ENCODE data around the gene POTEJ.
"Not testable (repeated sequence)": the region's sequence is repeated elsewhere in the genome, so short reads cannot be mapped to it uniquely, and the experiment has no call there.

The POTEJ gene

DNA sequence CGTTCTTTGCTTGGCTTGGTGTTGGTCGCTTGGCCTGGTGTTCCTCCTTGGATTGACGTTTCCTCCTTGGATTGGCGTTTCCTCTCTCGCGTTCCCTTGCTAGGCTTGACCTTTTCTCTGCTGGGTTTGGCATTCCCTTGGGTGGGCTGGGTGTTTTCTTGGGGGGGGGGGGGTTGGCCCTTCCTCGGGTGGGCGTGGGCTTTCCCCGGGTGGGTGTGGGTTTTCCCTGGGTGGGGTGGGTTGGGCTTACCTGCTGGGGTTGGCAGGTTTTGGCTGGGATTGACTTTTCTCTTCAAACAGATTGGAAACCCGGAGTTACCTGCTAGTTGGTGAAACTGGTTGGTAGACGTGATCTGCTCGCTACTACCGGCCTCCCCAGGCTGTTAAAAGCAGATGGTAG is at the start of gene POTEJ:
TSS of gene POTEJ (plus strand) at position 301 of the 400 bp plus-strand sequence. CDS start at position 394, 93 bp downstream.
- H3K27me3 Mint-ChIP-seq; H3K9me3 Mint-ChIP-seq; H3K27ac Mint-ChIP-seq; DNase-seq; H3K36me3 Mint-ChIP-seq (ENCODE audit: low read depth); H3K4me1 Mint-ChIP-seq (ENCODE audit: low read depth); H3K4me3 Mint-ChIP-seq: not testable (repeated sequence)

- H3K36me3 Mint-ChIP-seq (ENCODE audit: low read depth); DNase-seq; H3K9me3 Mint-ChIP-seq; H3K27ac Mint-ChIP-seq; H3K4me1 Mint-ChIP-seq (ENCODE audit: low read depth); H3K27me3 Mint-ChIP-seq; H3K4me3 Mint-ChIP-seq: not testable (repeated sequence)
Measured at GRCh38 chr2:130566165-130566564, 45.1 kb upstream of the POTEJ start.

- H3K4me1 Mint-ChIP-seq (ENCODE audit: low read depth); H3K27ac Mint-ChIP-seq; H3K27me3 Mint-ChIP-seq; H3K4me3 Mint-ChIP-seq; H3K9me3 Mint-ChIP-seq; H3K36me3 Mint-ChIP-seq (ENCODE audit: low read depth); DNase-seq: not testable (repeated sequence)
Measured at GRCh38 chr2:130571929-130572328, 39.3 kb upstream of the POTEJ start.

DNA sequence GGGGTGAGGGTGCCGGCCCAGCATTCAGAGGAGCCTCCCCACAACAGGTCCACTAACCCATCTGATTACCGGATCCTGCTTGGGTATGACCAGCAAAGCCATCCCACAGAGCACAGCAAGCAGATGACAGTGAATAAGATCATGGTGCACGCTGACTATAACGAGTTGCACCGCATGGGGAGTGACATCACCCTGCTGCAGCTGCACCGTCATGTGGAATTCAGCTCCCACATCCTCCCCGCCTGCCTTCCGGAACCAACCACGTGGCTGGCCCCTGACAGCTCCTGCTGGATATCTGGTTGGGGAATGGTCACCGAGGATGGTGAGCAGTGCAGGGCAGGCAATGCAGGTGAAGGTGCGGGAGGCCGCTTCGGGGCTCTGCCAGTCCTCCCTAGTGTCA is 37.0 kb upstream of the POTEJ start:
- not testable (repeated sequence) for H3K27ac Mint-ChIP-seq; H3K27me3 Mint-ChIP-seq; DNase-seq; H3K9me3 Mint-ChIP-seq; H3K4me1 Mint-ChIP-seq (ENCODE audit: low read depth); H3K36me3 Mint-ChIP-seq (ENCODE audit: low read depth); H3K4me3 Mint-ChIP-seq

- H3K27ac Mint-ChIP-seq; H3K27me3 Mint-ChIP-seq; H3K36me3 Mint-ChIP-seq (ENCODE audit: low read depth); H3K4me3 Mint-ChIP-seq; DNase-seq; H3K4me1 Mint-ChIP-seq (ENCODE audit: low read depth); H3K9me3 Mint-ChIP-seq: not testable (repeated sequence)
Measured at GRCh38 chr2:130576209-130576784, 34.9 kb upstream of the POTEJ start.

DNA sequence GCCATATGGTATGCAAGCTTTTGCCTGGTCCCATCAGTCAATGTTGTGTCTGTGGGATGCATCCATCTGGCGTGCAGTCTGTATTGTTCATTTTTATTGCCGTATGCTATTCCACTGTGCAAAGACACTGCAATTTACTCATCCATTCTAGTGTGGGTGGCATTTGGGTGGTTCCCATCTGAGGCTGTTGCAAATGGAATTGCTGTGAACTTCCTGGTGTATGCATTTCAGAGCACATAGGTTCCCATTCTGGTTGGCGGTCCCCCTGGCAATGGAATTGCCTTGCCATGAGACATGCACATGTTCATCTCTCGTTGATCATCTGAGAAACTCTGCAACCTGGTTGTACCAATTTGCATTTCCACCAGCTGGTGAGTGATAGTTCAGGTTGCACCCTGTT is 33.7 kb upstream of the POTEJ start:
- not testable (repeated sequence) for H3K4me1 Mint-ChIP-seq (ENCODE audit: low read depth); H3K27me3 Mint-ChIP-seq; H3K36me3 Mint-ChIP-seq (ENCODE audit: low read depth)

DNA sequence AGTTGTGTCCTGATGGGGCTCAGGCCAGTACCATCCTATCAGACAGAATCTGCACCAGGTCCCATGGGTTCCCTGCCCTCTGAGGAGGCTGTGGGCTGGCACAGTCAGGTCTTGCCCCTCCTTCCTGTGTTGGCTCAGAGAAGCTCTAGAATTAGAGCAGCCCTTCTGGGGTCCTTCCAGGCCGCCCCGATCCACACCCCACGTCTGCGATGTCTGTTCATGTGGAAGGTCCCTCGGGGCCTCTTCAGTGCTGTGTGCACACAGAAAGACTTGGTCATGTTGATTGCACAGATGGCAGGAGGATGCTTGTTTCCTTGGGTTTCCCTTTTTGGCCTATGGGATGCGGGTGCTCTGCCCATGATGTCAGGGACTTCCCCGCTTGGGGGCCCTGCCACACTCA is 32.1 kb upstream of the POTEJ start:
- H3K27me3 Mint-ChIP-seq; H3K9me3 Mint-ChIP-seq; DNase-seq; H3K4me1 Mint-ChIP-seq (ENCODE audit: low read depth); H3K27ac Mint-ChIP-seq; H3K36me3 Mint-ChIP-seq (ENCODE audit: low read depth); H3K4me3 Mint-ChIP-seq: not testable (repeated sequence)

More for the DNA sequence above, 33.7 kb upstream of the POTEJ start:
- not testable (repeated sequence) for H3K27ac Mint-ChIP-seq, H3K4me3 Mint-ChIP-seq, DNase-seq, H3K9me3 Mint-ChIP-seq

DNA sequence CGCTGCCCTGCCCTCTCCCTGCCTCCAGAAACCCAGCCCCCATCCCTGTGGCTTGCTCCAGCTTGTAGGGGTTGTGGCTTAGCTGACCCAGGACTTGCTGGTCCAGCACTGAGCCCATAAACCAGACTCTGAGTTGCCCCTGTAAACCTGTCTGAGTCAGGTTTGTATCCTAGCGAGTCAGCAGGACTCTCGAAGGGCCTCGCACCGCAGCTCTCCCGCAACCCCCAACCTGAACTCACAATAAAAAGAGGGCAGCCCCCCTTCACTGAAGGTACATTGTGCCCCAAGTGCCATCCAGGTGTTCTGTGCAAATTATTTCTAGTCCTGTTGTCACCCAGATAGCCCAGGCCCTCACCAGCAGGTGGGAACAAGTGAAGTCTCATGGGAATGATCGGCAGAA is 29.7 kb upstream of the POTEJ start:
- H3K27ac Mint-ChIP-seq; H3K4me3 Mint-ChIP-seq; H3K27me3 Mint-ChIP-seq; DNase-seq; H3K36me3 Mint-ChIP-seq (ENCODE audit: low read depth); H3K4me1 Mint-ChIP-seq (ENCODE audit: low read depth); H3K9me3 Mint-ChIP-seq: not testable (repeated sequence)

- not testable (repeated sequence) for H3K27ac Mint-ChIP-seq; DNase-seq; H3K9me3 Mint-ChIP-seq; H3K4me3 Mint-ChIP-seq; H3K4me1 Mint-ChIP-seq (ENCODE audit: low read depth); H3K36me3 Mint-ChIP-seq (ENCODE audit: low read depth); H3K27me3 Mint-ChIP-seq
Measured at GRCh38 chr2:130582970-130583369, 28.3 kb upstream of the POTEJ start.

DNA sequence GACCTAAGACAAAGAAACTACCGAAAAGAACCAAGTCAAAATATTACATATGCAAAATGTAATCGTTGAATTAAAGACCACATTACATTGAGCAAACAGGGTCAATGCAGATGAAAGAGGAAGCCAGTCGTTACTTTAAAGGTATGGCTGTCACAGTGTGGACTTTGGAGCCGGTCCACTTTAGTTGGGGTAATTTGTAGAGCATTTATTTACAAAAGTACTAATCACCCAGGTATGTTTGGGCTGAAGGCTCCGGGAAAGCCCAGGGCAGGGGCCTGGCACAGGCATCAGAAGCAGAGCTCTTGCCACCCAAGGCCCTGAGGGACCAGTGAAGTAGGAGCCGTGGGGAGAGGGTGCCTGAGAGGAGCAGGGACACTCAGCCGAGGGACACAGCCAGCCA is 27.7 kb upstream of the POTEJ start:
- H3K36me3 Mint-ChIP-seq (ENCODE audit: low read depth); H3K9me3 Mint-ChIP-seq; H3K27ac Mint-ChIP-seq; H3K27me3 Mint-ChIP-seq; H3K4me3 Mint-ChIP-seq; DNase-seq; H3K4me1 Mint-ChIP-seq (ENCODE audit: low read depth): not testable (repeated sequence)

GRCh38 chr2:130584726-130585125 is 26.5 kb upstream of the POTEJ start:
- not testable (repeated sequence) for H3K4me1 Mint-ChIP-seq (ENCODE audit: low read depth); H3K27ac Mint-ChIP-seq; H3K27me3 Mint-ChIP-seq; DNase-seq; H3K9me3 Mint-ChIP-seq; H3K36me3 Mint-ChIP-seq (ENCODE audit: low read depth); H3K4me3 Mint-ChIP-seq

DNA sequence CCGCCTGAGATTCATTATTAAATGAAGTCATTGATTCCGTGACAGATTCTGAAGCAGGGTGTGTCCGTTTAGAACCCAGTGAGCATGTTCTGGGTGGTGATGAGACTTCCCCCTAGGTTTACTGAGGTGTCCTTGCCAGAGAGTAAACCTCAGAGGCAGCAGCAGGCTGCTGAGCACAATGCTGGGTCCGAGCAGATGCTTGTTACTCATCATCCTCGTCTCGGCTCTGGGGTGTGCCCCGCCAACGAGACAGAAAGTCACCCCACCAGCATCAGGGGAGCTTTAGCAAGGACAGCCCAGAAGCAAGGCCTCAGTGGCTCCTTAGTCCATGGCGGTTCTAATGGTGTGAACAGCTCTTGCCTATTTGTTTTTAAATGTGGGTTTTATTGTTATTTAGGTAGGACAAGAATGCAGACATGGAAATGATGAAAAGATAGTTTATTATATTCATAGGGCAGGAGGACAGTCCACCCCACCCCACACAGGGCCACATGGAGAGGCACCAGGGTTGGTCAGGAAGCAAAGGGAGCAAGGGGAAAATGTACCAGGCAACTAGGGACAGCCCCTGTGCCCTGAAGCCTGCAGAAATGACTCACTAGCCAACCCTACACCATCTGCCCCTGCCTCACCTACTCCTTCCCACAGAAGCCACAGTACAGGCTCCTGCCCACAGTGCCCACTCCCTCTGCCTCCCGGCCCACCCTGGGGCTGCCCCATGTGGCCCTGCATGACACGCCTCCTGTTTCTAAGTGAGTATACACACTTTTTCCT is 22.4 kb upstream of the POTEJ start:
- not testable (repeated sequence) for H3K4me3 Mint-ChIP-seq

DNA sequence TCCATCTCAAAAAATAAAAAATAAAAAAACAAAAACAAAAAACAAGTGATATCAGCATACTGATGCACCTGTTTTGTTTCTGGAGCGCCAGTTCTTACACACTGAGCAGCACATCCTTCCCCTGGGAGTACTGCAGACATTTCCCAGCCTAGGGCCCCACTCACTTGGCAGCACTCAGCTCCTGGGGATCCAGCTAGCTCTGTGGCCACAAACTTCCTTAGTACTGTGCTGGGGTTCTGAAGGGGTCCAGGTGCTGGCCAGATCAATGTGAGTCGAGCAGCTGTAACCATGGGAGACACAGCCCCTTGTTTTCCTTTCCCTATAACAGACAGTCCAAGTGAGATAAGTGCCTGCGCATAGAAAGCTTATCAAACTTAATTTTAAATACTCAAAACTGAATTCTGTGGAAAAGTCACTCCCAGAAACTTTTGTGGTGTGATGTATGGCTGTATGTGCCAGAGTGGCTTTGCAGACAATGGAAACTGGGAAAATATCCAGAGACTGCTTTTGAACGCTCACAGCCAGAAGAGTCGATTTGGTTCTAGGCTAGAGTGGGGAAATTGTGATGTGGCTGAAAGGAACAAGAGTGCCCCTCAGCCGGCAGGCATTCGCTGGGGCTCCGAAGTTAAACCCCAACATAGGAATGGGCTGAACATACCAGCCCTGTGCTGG is 20.9 kb upstream of the POTEJ start:
- H3K27me3 Mint-ChIP-seq; H3K27ac Mint-ChIP-seq; H3K4me1 Mint-ChIP-seq (ENCODE audit: low read depth); DNase-seq; H3K4me3 Mint-ChIP-seq; H3K36me3 Mint-ChIP-seq (ENCODE audit: low read depth); H3K9me3 Mint-ChIP-seq: not testable (repeated sequence)

More for the DNA sequence above, 22.4 kb upstream of the POTEJ start:
- H3K9me3 Mint-ChIP-seq; H3K4me1 Mint-ChIP-seq (ENCODE audit: low read depth); H3K36me3 Mint-ChIP-seq (ENCODE audit: low read depth); H3K27me3 Mint-ChIP-seq: not testable (repeated sequence)
- H3K27ac Mint-ChIP-seq: peak overlapping the region; percentile 71
- peak; percentile 48 for DNase-seq

- H3K27ac Mint-ChIP-seq; H3K36me3 Mint-ChIP-seq (ENCODE audit: low read depth); H3K4me3 Mint-ChIP-seq; DNase-seq; H3K4me1 Mint-ChIP-seq (ENCODE audit: low read depth); H3K9me3 Mint-ChIP-seq; H3K27me3 Mint-ChIP-seq: not testable (repeated sequence)
Measured at GRCh38 chr2:130590842-130591359, 20.3 kb upstream of the POTEJ start.

DNA sequence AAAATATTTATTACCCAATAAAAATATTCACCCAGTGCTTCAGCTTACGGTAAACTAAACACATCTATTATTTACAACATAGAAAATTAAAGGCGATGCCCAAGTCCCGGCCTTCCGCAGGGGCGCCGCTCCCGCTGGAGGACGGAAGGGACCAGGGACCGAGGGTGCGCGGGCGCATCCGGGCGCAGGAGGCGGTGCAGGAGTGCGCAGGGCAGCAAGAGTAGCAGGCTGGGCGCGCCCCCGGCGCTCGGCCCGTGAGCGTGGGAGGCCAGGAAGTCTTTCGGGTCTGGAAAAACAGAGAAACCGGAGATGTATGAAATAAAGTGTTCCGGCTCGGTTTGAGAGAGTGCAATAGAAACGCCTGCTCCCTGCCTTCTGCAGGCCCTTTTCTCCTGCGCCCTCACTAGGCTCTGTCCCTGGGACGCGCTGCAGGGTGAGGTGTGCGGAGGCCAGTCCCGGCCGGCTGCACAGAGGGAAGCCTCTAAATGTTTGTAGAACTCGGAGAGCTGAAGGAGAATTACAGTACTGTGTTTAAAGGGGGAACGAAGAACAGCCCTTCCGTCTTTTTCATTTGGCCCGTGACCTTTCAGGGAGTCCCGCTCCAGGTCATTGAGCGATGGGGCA is 18.3 kb upstream of the POTEJ start:
- H3K27me3 Mint-ChIP-seq; DNase-seq; H3K9me3 Mint-ChIP-seq; H3K4me1 Mint-ChIP-seq (ENCODE audit: low read depth); H3K4me3 Mint-ChIP-seq; H3K27ac Mint-ChIP-seq; H3K36me3 Mint-ChIP-seq (ENCODE audit: low read depth): not testable (repeated sequence)

Measured in activated T-cell treated with anti-CD3 and anti-CD28 coated beads, Interleukin-2, amount 50 U/mL, for 24 hours (primary cell).